Hepatocyte (in vitro differentiated cells): ENCODE data around the gene MSI2. TPM values are rescaled to one million over a fixed set of nuclear protein-coding genes. Genes with fewer than 3 reads are reported as not detected.

Experiments
- DNase-seq: peaks from one replicate; pipeline ENCODE4 v3.0.0-alpha.2; 2016; ENCODE audit warnings: low spot score
- H2AFZ ChIP-seq: fragments of 200-600 bp; sonication (generic); 2 replicates; pipeline ENCODE4 v1.6.0; 2016; ENCODE audit warnings: antibody characterized with exemption, mild to moderate bottlenecking
- H3K27ac ChIP-seq: fragments of 200-600 bp; sonication (generic); 2 replicates; pipeline ENCODE4 v1.5.1; 2016; ENCODE audit warnings: mild to moderate bottlenecking
- H3K27me3 ChIP-seq: fragments of 200-600 bp; sonication (generic); 2 replicates; pipeline ENCODE4 v1.6.1; 2016
- H3K36me3 ChIP-seq: fragments of 200-600 bp; sonication (generic); replicated peaks from 2 replicates; pipeline ENCODE4 v1.5.1; 2016; ENCODE audit warnings: low read depth; ENCODE audit not compliant: insufficient read depth
- H3K4me1 ChIP-seq: fragments of 200-600 bp; sonication (generic); 2 replicates; pipeline ENCODE4 v1.5.1; 2016; ENCODE audit warnings: mild to moderate bottlenecking, moderate library complexity; ENCODE audit not compliant: insufficient read depth
- H3K4me2 ChIP-seq: fragments of 200-600 bp; sonication (generic); 2 replicates; pipeline ENCODE4 v1.6.0; 2016
- H3K4me3 ChIP-seq: fragments of 200-600 bp; sonication (generic); 2 replicates; pipeline ENCODE4 v1.5.1; 2016; ENCODE audit warnings: mild to moderate bottlenecking
- H3K79me2 ChIP-seq: fragments of 200-600 bp; sonication (generic); 2 replicates; pipeline ENCODE4 v1.6.0; 2017; ENCODE audit warnings: mild to moderate bottlenecking
- H3K9me2 ChIP-seq: fragments of 200-600 bp; sonication (generic); replicated peaks from 2 replicates; pipeline ENCODE4 v1.6.0; 2017; ENCODE audit warnings: mild to moderate bottlenecking; ENCODE audit not compliant: insufficient read depth
- H3K9me3 ChIP-seq: fragments of 200-600 bp; sonication (generic); 2 replicates; pipeline ENCODE4 v1.5.1; 2016; ENCODE audit warnings: low read depth, mild to moderate bottlenecking
- H4K20me1 ChIP-seq: fragments of 200-600 bp; sonication (generic); 2 replicates; pipeline ENCODE4 v1.6.0; 2016; ENCODE audit warnings: mild to moderate bottlenecking; ENCODE audit not compliant: insufficient read depth, poor library complexity, severe bottlenecking
- EZH2 ChIP-seq: fragments of 200-600 bp; sonication (generic); IDR thresholded peaks from 2 replicates; pipeline ENCODE4 v1.6.1; 2016; ENCODE audit warnings: antibody characterized with exemption, mild to moderate bottlenecking, borderline replicate concordance
- EZH2phosphoT487 ChIP-seq: fragments of 200-600 bp; sonication (generic); IDR thresholded peaks from one replicate; pipeline ENCODE4 v1.6.1; 2018; ENCODE audit warnings: antibody characterized with exemption, mild to moderate bottlenecking, low read depth, moderate library complexity; ENCODE audit not compliant: unreplicated experiment, severe bottlenecking
- WGBS: methylation state at CpG from one replicate; pipeline ENCODE4 v1.1.6; 2016; ENCODE audit warnings: low lambda C conversion rate; ENCODE audit errors: missing lambda C conversion rate; 5-methylcytosine and 5-hydroxymethylcytosine counted together
- polyA plus RNA-seq: library from polyadenylated mRNA; unstranded; fragments of >200 nt; fragmentation: Nextera tagmentation; extraction: Ambion mirVana; gene quantifications from 2 replicates; pipeline ENCODE4 v1.2.1, GENCODE V29; 2016
- total RNA-seq: library from RNA; depleted of rRNA; stranded (reverse); fragments of >200 nt; gene quantifications from 2 replicates; pipeline ENCODE4 v1.2.3, GENCODE V29; 2014
- TF ChIP-seq, protein P1 (sequence below): fragments of 200-600 bp; sonication (generic); IDR thresholded peaks from 2 replicates; pipeline ENCODE4 v1.5.1; 2016; ENCODE audit warnings: antibody characterized with exemption, mild to moderate bottlenecking; ENCODE audit not compliant: poor library complexity

MSI2 gene
- total and polyA plus RNA-seq, 2 experiments from 2014 or later = 16.1 to 60.6 TPM

- Histone ChIP-seq H3K4me2 (no peak overlapping the region), H3K4me3 (no peak overlapping the region), H3K36me3 (no peaks in the 10 kb centered on the region), H3K9me2 (no peaks in the 10 kb centered on the region), H3K4me1 (peaks cover 36% of the 10 kb centered on the region), H3K27me3 (no peaks in the 10 kb centered on the region), H3K79me2 (peaks cover 31% of the 10 kb centered on the region), H3K9me3 (no peaks in the 10 kb centered on the region), H4K20me1 (peaks cover 7% of the 10 kb centered on the region), H3K27ac (no peak overlapping the region), H2AFZ (no peak overlapping the region)
- WGBS = 92% methylated on average over 5 of the region's 5 CpGs
- no peak for TF ChIP-seq EZH2
- TF ChIP-seq, protein P1, sequence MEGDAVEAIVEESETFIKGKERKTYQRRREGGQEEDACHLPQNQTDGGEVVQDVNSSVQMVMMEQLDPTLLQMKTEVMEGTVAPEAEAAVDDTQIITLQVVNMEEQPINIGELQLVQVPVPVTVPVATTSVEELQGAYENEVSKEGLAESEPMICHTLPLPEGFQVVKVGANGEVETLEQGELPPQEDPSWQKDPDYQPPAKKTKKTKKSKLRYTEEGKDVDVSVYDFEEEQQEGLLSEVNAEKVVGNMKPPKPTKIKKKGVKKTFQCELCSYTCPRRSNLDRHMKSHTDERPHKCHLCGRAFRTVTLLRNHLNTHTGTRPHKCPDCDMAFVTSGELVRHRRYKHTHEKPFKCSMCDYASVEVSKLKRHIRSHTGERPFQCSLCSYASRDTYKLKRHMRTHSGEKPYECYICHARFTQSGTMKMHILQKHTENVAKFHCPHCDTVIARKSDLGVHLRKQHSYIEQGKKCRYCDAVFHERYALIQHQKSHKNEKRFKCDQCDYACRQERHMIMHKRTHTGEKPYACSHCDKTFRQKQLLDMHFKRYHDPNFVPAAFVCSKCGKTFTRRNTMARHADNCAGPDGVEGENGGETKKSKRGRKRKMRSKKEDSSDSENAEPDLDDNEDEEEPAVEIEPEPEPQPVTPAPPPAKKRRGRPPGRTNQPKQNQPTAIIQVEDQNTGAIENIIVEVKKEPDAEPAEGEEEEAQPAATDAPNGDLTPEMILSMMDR = no peak
- no peak for TF ChIP-seq EZH2phosphoT487
- DNase-seq = no peak
Observed at GRCh38 chr17:57467801-57468200, 211.5 kb downstream of the MSI2 start.

- no peaks in the 10 kb centered on the region for H3K36me3 ChIP-seq
- H3K4me2 ChIP-seq = no peak overlapping the region
- 82% methylated on average over 9 of the region's 9 CpGs for WGBS
Observed at GRCh38 chr17:57468932-57469775, 212.8 kb downstream of the MSI2 start.

DNA sequence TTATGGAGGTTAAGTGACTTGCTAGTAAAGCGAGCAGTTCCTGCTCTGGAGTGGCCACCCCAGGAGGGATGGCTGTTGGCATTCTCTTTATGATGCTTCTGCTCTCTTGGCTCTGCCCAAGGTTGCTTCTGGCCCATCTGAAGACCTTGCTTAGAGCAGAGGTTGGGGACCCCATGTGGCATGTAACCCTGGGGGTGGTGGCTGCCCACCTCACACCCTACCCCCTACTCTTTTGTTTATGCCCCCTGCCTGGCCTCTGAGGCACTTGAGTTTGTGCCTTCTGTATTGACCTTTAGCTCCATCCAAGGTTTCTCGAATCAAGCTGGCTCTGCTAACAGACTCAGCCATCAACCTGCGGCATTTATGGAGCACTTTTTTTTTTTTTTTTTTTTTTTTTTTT, 214.6 kb downstream of the MSI2 start:
- no peak overlapping the region for H3K27ac ChIP-seq
- peaks cover 7% of the 10 kb centered on the region for H4K20me1 ChIP-seq
- no peak overlapping the region for H3K4me3 ChIP-seq
- H3K4me1 ChIP-seq = peaks cover 44% of the 10 kb centered on the region
- H3K9me3 ChIP-seq = no peaks in the 10 kb centered on the region
- no peak overlapping the region for H3K4me2 ChIP-seq
- peaks cover 39% of the 10 kb centered on the region for H3K79me2 ChIP-seq
- WGBS = 84% methylated on average over 3 of the region's 3 CpGs
- no peaks in the 10 kb centered on the region for H3K27me3 ChIP-seq
- no peak for DNase-seq
- H2AFZ ChIP-seq = no peak overlapping the region
- TF ChIP-seq EZH2phosphoT487 (no peak), EZH2 (no peak)
- TF ChIP-seq, protein P1 = no peak
- H3K36me3 ChIP-seq = no peaks in the 10 kb centered on the region
- no peaks in the 10 kb centered on the region for H3K9me2 ChIP-seq

More at GRCh38 chr17:57468932-57469775, 212.8 kb downstream of the MSI2 start:
- Histone ChIP-seq H3K9me3 (no peaks in the 10 kb centered on the region), H3K79me2 (peaks cover 36% of the 10 kb centered on the region), H3K4me1 (peaks cover 47% of the 10 kb centered on the region), H2AFZ (no peak overlapping the region), H4K20me1 (peaks cover 7% of the 10 kb centered on the region), H3K4me3 (no peak overlapping the region), H3K27me3 (no peaks in the 10 kb centered on the region), H3K9me2 (no peaks in the 10 kb centered on the region), H3K27ac (peak overlapping the region; percentile 70)
- no peak for DNase-seq
- TF ChIP-seq, protein P1 = no peak
- TF ChIP-seq EZH2 = no peak
